Measurements from ENCODE around the gene TP63.

GRCh38 chr3:189659571-189659970 lies 28.4 kb downstream of the TP63 start:
- no peak for TF ChIP-seq CTCF (IDR thresholded peaks at IDR 0.05)
- no peak for TF ChIP-seq POLR2A (IDR thresholded peaks at IDR 0.05)
